Measurements from ENCODE around the gene BOC.

The BOC gene

GRCh38 chr3:113249111-113249510, 37.8 kb downstream of the BOC start:
- DNase-seq (ENCODE audit: low read depth in 2 of 2): no peak

- DNase-seq (ENCODE audit: low read depth in 2 of 2): no peak
These were observed 38.2 kb downstream of the BOC start for GRCh38 chr3:113249601-113250000.

- DNase-seq (ENCODE audit: low read depth in 2 of 2): no peak
These were observed 39.2 kb downstream of the BOC start for GRCh38 chr3:113250566-113250965.

- no peak for DNase-seq (ENCODE audit: low read depth in 2 of 2)
These were observed 40.5 kb downstream of the BOC start for GRCh38 chr3:113251817-113252216.

- no peak for DNase-seq (ENCODE audit: low read depth in 2 of 2)
These were observed 41.2 kb downstream of the BOC start for GRCh38 chr3:113252553-113252952.

- no peak for DNase-seq (ENCODE audit: low read depth in 2 of 2)
These were observed 42.3 kb downstream of the BOC start for GRCh38 chr3:113253702-113254101.

- DNase-seq (ENCODE audit: low read depth in 2 of 2): no peak
These were observed 43.0 kb downstream of the BOC start for GRCh38 chr3:113254171-113254947.

GRCh38 chr3:113255100-113255853, 43.9 kb downstream of the BOC start:
- DNase-seq (ENCODE audit: low read depth in 2 of 2): no peak

- no peak for DNase-seq (ENCODE audit: low read depth in 2 of 2)
These were observed 44.7 kb downstream of the BOC start for GRCh38 chr3:113255854-113256615.

GRCh38 chr3:113258361-113258760, 47.0 kb downstream of the BOC start:
- DNase-seq (ENCODE audit: low read depth in 2 of 2): no peak

- no peak for DNase-seq (ENCODE audit: low read depth in 2 of 2)
These were observed 47.8 kb downstream of the BOC start for GRCh38 chr3:113259196-113259595.

- DNase-seq (ENCODE audit: low read depth in 2 of 2): no peak
These were observed 49.8 kb downstream of the BOC start for GRCh38 chr3:113261063-113261625.

- DNase-seq (ENCODE audit: low read depth in 2 of 2): no peak
These were observed 50.4 kb downstream of the BOC start for GRCh38 chr3:113261626-113262303.

- DNase-seq (ENCODE audit: low read depth in 2 of 2): no peak
These were observed 50.9 kb downstream of the BOC start for GRCh38 chr3:113262304-113262665.

GRCh38 chr3:113263020-113263419, 51.7 kb downstream of the BOC start:
- DNase-seq (ENCODE audit: low read depth in 2 of 2): no peak

- no peak for DNase-seq (ENCODE audit: low read depth in 2 of 2)
These were observed 52.4 kb downstream of the BOC start for GRCh38 chr3:113263778-113264177.

GRCh38 chr3:113264283-113265131, 53.1 kb downstream of the BOC start:
- DNase-seq (ENCODE audit: low read depth in 2 of 2): no peak

- no peak for DNase-seq (ENCODE audit: low read depth in 2 of 2)
These were observed 53.9 kb downstream of the BOC start for GRCh38 chr3:113265231-113265630.

GRCh38 chr3:113266738-113267137, 55.4 kb downstream of the BOC start:
- no peak for DNase-seq (ENCODE audit: low read depth in 2 of 2)

GRCh38 chr3:113268311-113268710, 57.0 kb downstream of the BOC start:
- no peak for DNase-seq (ENCODE audit: low read depth in 2 of 2)

GRCh38 chr3:113268942-113269341, 57.6 kb downstream of the BOC start:
- no peak for DNase-seq (ENCODE audit: low read depth in 2 of 2)
